HG03159 (cell line): Measurements from ENCODE around the gene NT5DC2.

Experiments
- ATAC-seq: cut with Tn5 transposase; IDR thresholded peaks from one replicate; pipeline ENCODE4 v1.9.1; 2021; ENCODE audit warnings: mild to moderate bottlenecking, moderate library complexity; ENCODE audit not compliant: unreplicated experiment

The NT5DC2 gene

GRCh38 chr3:52490035-52490938, 43.4 kb downstream of the NT5DC2 start:
- ATAC-seq, result no peak

GRCh38 chr3:52489453-52489852, 44.2 kb downstream of the NT5DC2 start:
- ATAC-seq, result no peak

- ATAC-seq, result no peak
Measured at GRCh38 chr3:52488746-52489145, 44.9 kb downstream of the NT5DC2 start.

- no peak for ATAC-seq
Measured at GRCh38 chr3:52487788-52488691, 45.6 kb downstream of the NT5DC2 start.

- ATAC-seq, result no peak
Measured at GRCh38 chr3:52487050-52487787, 46.4 kb downstream of the NT5DC2 start.

GRCh38 chr3:52484680-52485461, 48.8 kb downstream of the NT5DC2 start:
- no peak for ATAC-seq

GRCh38 chr3:52483577-52484381, 49.9 kb downstream of the NT5DC2 start:
- ATAC-seq, result no peak

- ATAC-seq, result no peak
Measured at GRCh38 chr3:52483081-52483480, 50.6 kb downstream of the NT5DC2 start.

GRCh38 chr3:52481819-52482521, 51.7 kb downstream of the NT5DC2 start:
- ATAC-seq, result no peak

- no peak for ATAC-seq
Measured at GRCh38 chr3:52480768-52481715, 52.6 kb downstream of the NT5DC2 start.

GRCh38 chr3:52479877-52480575, 53.6 kb downstream of the NT5DC2 start:
- ATAC-seq, result no peak

GRCh38 chr3:52479037-52479876, 54.4 kb downstream of the NT5DC2 start:
- ATAC-seq, result no peak

GRCh38 chr3:52477796-52478095, 55.9 kb downstream of the NT5DC2 start:
- no peak for ATAC-seq

- ATAC-seq, result no peak
Measured at GRCh38 chr3:52477076-52477795, 56.4 kb downstream of the NT5DC2 start.
